Left ventricle myocardium inferior (tissue), 1 donor: ENCODE data around the gene CATSPERE. TPM values are rescaled to one million over a fixed set of nuclear protein-coding genes. Genes with fewer than 3 reads are reported as not detected.

ENCODE experiments used
- DNase-seq: peaks from one replicate; pipeline ENCODE4 v3.0.0-alpha.2; 2020
- H3K27ac ChIP-seq: fragments of 200-600 bp; replicated peaks from 2 replicates; pipeline ENCODE4 v1.8.0; 2021
- H3K27me3 ChIP-seq: fragments of 200-600 bp; 2 replicates; pipeline ENCODE4 v1.8.0; 2021; ENCODE audit warnings: low read depth
- H3K36me3 ChIP-seq: fragments of 200-600 bp; 2 replicates; pipeline ENCODE4 v1.8.0; 2021
- H3K4me1 ChIP-seq: fragments of 200-600 bp; 2 replicates; pipeline ENCODE4 v1.8.0; 2021
- H3K4me3 ChIP-seq: fragments of 200-600 bp; 2 replicates; pipeline ENCODE4 v1.8.0; 2021; ENCODE audit warnings: mild to moderate bottlenecking, moderate library complexity
- H3K9me3 ChIP-seq: fragments of 200-600 bp; replicated peaks from 2 replicates; pipeline ENCODE4 v1.8.0; 2021
- intact Hi-C: fragments of 100-400 bp; cut with micrococcal nuclease; formaldehyde crosslinking; loops from one replicate; pipeline ENCODE4 v1.11.0; 2022
- total RNA-seq: library from RNA; stranded (reverse); fragmentation: NEBNext Ultra II Directional; extraction: Animal tissue kit (Norgen Biotek cat#: 25700); gene quantifications from one replicate; pipeline ENCODE4 v1.2.1, GENCODE V29; 2021
- TF ChIP-seq, protein P1 (sequence below): fragments of 200-600 bp; IDR thresholded peaks from 2 replicates; pipeline ENCODE4 v1.8.0; 2021; ENCODE audit warnings: antibody characterized with exemption, mild to moderate bottlenecking, borderline replicate concordance
- donor health status: DM: no; HTN: yes; CAD: no; lungs with severe emphysema.

CATSPERE gene
- total RNA-seq, 1 donor from 2014 or later = 0.58 TPM

DNA sequence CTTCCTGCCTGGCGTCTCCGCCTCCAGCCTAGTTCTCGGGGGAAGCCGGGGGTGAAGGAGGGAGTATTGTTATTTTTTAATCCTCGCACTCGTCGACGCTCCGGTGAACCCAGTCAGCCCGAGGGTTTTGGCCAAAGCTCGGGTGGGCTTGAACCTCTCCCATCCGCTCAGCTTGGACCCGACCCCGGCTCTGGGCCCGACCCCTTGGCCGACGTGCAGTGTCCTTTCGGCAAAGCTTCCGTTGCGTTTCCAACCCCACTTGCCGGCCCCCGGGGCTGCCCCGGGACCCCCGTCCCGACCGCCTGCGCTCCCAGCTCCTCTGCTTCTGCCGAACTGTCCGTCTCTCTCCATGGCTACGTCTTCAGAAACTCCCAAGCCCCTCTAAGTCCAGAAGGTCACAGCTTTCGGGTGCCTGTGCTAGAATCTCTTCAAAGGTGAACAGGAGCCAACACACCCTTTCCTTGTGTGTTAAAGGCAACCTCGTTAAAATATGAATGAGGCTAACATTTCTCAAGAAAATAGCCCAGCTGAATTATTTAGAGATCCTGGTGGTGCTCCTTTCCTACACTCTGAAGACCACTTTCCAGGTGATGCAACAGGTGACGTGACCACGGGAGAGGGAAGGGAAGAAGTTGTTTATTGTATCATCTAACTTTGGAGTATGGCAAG, 192.5 kb downstream of the CATSPERE start:
- Histone ChIP-seq H3K27ac (peak overlapping the region; percentile 98), H3K36me3 (no peaks in the 10 kb centered on the region), H3K4me1 (peaks cover 63% of the 10 kb centered on the region), H3K4me3 (peak overlapping the region; percentile 87), H3K9me3 (no peaks in the 10 kb centered on the region), H3K27me3 (no peaks in the 10 kb centered on the region)
- intact Hi-C loops = no loop called here
- no peak for DNase-seq
- TF ChIP-seq, protein P1, sequence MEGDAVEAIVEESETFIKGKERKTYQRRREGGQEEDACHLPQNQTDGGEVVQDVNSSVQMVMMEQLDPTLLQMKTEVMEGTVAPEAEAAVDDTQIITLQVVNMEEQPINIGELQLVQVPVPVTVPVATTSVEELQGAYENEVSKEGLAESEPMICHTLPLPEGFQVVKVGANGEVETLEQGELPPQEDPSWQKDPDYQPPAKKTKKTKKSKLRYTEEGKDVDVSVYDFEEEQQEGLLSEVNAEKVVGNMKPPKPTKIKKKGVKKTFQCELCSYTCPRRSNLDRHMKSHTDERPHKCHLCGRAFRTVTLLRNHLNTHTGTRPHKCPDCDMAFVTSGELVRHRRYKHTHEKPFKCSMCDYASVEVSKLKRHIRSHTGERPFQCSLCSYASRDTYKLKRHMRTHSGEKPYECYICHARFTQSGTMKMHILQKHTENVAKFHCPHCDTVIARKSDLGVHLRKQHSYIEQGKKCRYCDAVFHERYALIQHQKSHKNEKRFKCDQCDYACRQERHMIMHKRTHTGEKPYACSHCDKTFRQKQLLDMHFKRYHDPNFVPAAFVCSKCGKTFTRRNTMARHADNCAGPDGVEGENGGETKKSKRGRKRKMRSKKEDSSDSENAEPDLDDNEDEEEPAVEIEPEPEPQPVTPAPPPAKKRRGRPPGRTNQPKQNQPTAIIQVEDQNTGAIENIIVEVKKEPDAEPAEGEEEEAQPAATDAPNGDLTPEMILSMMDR = no peak

DNA sequence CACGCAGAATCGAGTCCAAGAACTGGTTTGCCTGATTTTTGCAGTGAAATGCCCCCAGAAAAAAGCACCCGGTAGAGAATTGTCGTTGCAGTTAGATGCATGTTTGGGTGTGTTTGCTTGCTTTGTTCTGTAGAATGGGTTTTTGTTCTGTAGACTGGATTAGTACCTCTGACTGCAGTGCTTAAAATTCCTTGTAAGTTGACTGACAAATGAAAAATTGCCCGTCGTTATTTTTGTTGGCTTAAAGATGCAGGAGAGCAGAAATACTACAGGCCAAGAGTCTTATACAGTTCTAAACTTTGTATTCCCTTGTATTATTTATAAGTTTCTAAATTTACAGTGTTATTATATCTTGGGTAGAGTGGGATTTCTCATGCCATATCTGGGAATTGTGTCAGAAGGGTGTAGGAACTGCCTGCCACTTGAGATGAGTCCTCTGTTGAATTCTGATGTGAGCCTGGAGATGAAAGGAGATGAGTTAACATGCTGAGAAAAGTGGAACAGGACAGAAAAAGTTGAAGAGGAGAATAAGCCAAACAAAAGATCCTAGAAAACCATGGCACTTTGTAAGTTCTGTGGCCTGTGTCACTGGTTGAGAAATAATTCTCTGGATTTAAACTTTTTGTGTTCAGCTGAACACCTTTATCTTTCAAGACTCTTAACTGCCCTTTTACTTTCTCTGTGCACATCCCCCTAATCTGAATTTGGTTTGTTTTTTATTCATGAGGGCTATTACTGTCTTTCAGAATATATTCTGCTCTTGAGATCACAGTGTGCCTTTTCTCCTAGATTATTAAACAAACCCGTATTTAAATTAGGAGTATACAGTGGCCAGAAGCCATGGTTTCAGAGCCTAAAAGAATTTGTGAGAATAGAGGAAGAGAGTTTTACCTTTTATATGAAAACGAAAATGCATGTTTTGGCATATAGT, 193.3 kb downstream of the CATSPERE start:
- no peak for DNase-seq
- H3K4me1 ChIP-seq = peaks cover 66% of the 10 kb centered on the region

DNA sequence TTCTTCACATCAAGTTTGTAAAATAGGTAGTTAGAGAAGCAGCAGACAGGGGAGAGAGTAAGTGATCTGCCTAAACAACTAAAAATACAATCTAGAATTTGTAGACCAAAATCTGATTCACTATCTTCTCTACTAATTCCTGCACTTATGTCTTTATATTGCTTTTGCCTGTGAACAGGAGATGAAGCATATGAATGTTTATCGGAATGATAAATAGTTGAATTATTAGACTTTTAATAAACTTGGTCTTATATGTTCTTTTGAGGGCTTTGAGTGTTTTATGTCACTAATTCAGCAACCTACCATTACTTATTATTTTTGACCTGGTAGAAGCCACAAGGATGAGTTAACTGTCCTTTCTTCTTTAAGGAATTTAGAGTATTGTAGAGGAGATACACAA, 194.1 kb downstream of the CATSPERE start:
- no peak for DNase-seq
- H3K36me3 ChIP-seq = peaks cover 10% of the 10 kb centered on the region
- TF ChIP-seq, protein P1 = no peak
- peak overlapping the region; percentile 98 for H3K27ac ChIP-seq
- no peaks in the 10 kb centered on the region for H3K27me3 ChIP-seq
- H3K4me1 ChIP-seq = peaks cover 71% of the 10 kb centered on the region
- H3K9me3 ChIP-seq = no peaks in the 10 kb centered on the region
- peak overlapping the region; percentile 87 for H3K4me3 ChIP-seq
- intact Hi-C loops = no loop called here

More for the DNA sequence above, 193.3 kb downstream of the CATSPERE start:
- intact Hi-C loops = no loop called here
- Histone ChIP-seq H3K27ac (peak overlapping the region; percentile 98), H3K9me3 (no peaks in the 10 kb centered on the region), H3K4me3 (peak overlapping the region; percentile 87), H3K27me3 (no peaks in the 10 kb centered on the region), H3K36me3 (peaks cover 2% of the 10 kb centered on the region)
- TF ChIP-seq, protein P1 = no peak

DNA sequence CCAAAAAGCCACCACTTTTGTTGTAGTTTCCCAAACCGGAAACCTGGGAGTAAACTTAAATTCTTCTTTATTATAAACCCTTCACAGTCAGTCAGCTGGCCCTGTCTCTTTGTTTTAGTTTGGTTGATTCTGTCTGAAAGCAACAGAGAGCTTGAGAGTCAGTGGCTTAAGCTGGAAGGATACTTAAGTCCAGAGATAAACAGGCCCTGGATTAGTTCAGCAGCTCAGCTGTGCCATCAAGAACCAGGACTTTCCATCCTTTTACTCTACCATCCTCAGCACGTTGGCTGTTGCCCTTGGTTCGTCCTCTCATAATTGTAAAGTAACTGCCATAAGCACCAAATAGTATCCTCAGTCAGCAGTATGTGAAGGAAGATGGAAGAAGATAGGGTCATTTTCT, 196.3 kb downstream of the CATSPERE start:
- H3K27ac ChIP-seq = peak overlapping the region; percentile 60
- no peak overlapping the region for H3K4me3 ChIP-seq
- intact Hi-C loops = no loop called here
- no peak for DNase-seq
- no peaks in the 10 kb centered on the region for H3K27me3 ChIP-seq
- H3K4me1 ChIP-seq = peaks cover 65% of the 10 kb centered on the region
- TF ChIP-seq, protein P1 = no peak
- peaks cover 10% of the 10 kb centered on the region for H3K36me3 ChIP-seq
- peaks cover 3% of the 10 kb centered on the region for H3K9me3 ChIP-seq

DNA sequence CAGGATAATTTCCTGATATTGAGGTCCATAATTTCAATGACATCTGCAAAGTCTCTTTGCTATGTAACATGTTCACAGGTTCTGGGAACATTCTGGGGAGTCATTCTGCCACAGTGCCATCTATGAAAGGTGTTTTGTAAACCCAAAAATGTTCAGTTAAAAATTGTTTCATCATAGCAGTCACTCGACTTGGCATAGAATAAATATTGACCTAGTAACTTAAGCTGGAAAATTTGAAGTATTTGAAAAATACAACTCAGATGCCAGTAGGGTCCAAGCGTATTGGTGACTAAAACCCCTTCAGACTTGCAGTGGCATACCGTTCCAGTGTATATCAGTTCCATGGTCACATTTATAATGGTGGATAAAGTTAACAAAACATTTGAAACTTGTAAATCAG, 198.6 kb downstream of the CATSPERE start:
- DNase-seq = no peak
- H3K9me3 ChIP-seq = peaks cover 3% of the 10 kb centered on the region
- intact Hi-C loops = no loop called here
- TF ChIP-seq, protein P1 = no peak
- H3K4me1 ChIP-seq = peaks cover 56% of the 10 kb centered on the region
- no peak overlapping the region for H3K27ac ChIP-seq
- H3K4me3 ChIP-seq = no peak overlapping the region
- peaks cover 10% of the 10 kb centered on the region for H3K36me3 ChIP-seq
- no peaks in the 10 kb centered on the region for H3K27me3 ChIP-seq
